Embryonic facial prominence (tissue), 1 donor: ENCODE data around the gene ANXA5.
A peak's percentile ranks its signal among the peaks of the same experiment; 100 is the strongest.
"Not testable (repeated sequence)": the region's sequence is repeated elsewhere in the genome, so short reads cannot be mapped to it uniquely, and the experiment has no call there.

ENCODE experiments used
- DNase-seq: peaks from one replicate; pipeline ENCODE4 v3.0.0-alpha.2; 2016; ENCODE audit errors: extremely low spot score

Gene ANXA5

GRCh38 chr4:121696581-121697461 lies at the start of gene ANXA5:
TSS of gene ANXA5 (minus strand) at chr4:121696980. CDS start at chr4:121696589, 391 bp downstream.
- DNase-seq, result peak; percentile 63

GRCh38 chr4:121742794-121743193 lies 46.0 kb upstream of the ANXA5 start:
- no peak for DNase-seq

- no peak for DNase-seq
These were observed 45.0 kb upstream of the ANXA5 start for GRCh38 chr4:121741751-121742150.

GRCh38 chr4:121740796-121741409 lies 44.1 kb upstream of the ANXA5 start:
- DNase-seq, result no peak

GRCh38 chr4:121739575-121739974 lies 42.8 kb upstream of the ANXA5 start:
- no peak for DNase-seq

GRCh38 chr4:121738780-121739535 lies 42.2 kb upstream of the ANXA5 start:
- DNase-seq, result peak; percentile 11

- no peak for DNase-seq
These were observed 41.2 kb upstream of the ANXA5 start for GRCh38 chr4:121737846-121738554.

GRCh38 chr4:121736735-121737351 lies 40.1 kb upstream of the ANXA5 start:
- no peak for DNase-seq

GRCh38 chr4:121734571-121734970 lies 37.8 kb upstream of the ANXA5 start:
- DNase-seq, result no peak

GRCh38 chr4:121733942-121734341 lies 37.2 kb upstream of the ANXA5 start:
- no peak for DNase-seq

- not testable (repeated sequence) for DNase-seq
These were observed 33.0 kb upstream of the ANXA5 start for GRCh38 chr4:121729753-121730152.

GRCh38 chr4:121728798-121729226 lies 32.0 kb upstream of the ANXA5 start:
- DNase-seq, result no peak

GRCh38 chr4:121728066-121728465 lies 31.3 kb upstream of the ANXA5 start:
- DNase-seq, result no peak

- DNase-seq, result no peak
These were observed 30.0 kb upstream of the ANXA5 start for GRCh38 chr4:121726642-121727268.

- DNase-seq, result no peak
These were observed 27.9 kb upstream of the ANXA5 start for GRCh38 chr4:121724671-121725070.

GRCh38 chr4:121721700-121722099 lies 24.9 kb upstream of the ANXA5 start:
- no peak for DNase-seq

GRCh38 chr4:121720109-121720508 lies 23.3 kb upstream of the ANXA5 start:
- DNase-seq, result no peak

- DNase-seq, result no peak
These were observed 21.0 kb upstream of the ANXA5 start for GRCh38 chr4:121717680-121718237.

GRCh38 chr4:121714548-121714947 lies 17.8 kb upstream of the ANXA5 start:
- no peak for DNase-seq

GRCh38 chr4:121712783-121713182 lies 16.0 kb upstream of the ANXA5 start:
- DNase-seq, result no peak
